SK-N-SH (cell line): ENCODE measurements around the gene EPB41L2. TPM values are rescaled to one million over a fixed set of nuclear protein-coding genes. Genes with fewer than 3 reads are reported as not detected.

Experiments used
- CTCF ChIA-PET: fragments of 300-600, 350-600 bp; formaldehyde crosslinking; extraction: SDS; loops from one replicate; lab custom pipeline; 2021; lab: Yijun Ruan, JAX
- POLR2A ChIA-PET: fragments of 350-600 bp; sonication (Branson Sonifier 250); formaldehyde crosslinking; extraction: SDS; loops from one replicate; lab custom pipeline; 2020; ENCODE audit warnings: antibody characterized with exemption, inconsistent platforms; lab: Yijun Ruan, JAX
- DNase-seq: peaks from one replicate; pipeline ENCODE4 v3.0.0; 2012
- H2AFZ ChIP-seq: fragments of 200-600 bp; sonication (generic); 2 replicates; pipeline ENCODE4 v1.8.1; 2016; ENCODE audit warnings: antibody characterized with exemption, mild to moderate bottlenecking, low read depth
- H3F3A ChIP-seq: fragments of 200-600 bp; sonication (generic); replicated peaks from 2 replicates; pipeline ENCODE3; 2016; ENCODE audit warnings: antibody characterized with exemption, mild to moderate bottlenecking; ENCODE audit not compliant: insufficient read depth
- H3K27ac ChIP-seq, 2 experiments: fragments of 200-500 bp in 1 of 2; fragments of 200-600 bp in 1 of 2; sonication (Bioruptor generic) in 1 of 2; sonication (generic), shearing (Covaris generic) in 1 of 2; 2 replicates each; pipeline versions ENCODE4 v1.5.1 to v1.6.1; 2014 to 2016; ENCODE audit warnings: low read depth in 2 of 2, inconsistent platforms in 1 of 2, low read length in 1 of 2, mild to moderate bottlenecking in 1 of 2, mixed read lengths in 1 of 2
- H3K27me3 ChIP-seq: fragments of 200-600 bp; sonication (generic), shearing (Covaris generic); 2 replicates; pipeline ENCODE4 v1.6.1; 2016; ENCODE audit warnings: mixed run types; ENCODE audit not compliant: insufficient read depth
- H3K36me3 ChIP-seq, 2 experiments: fragments of 200-500 bp in 1 of 2; fragments of 200-600 bp in 1 of 2; sonication (Bioruptor generic) in 1 of 2; sonication (generic) in 1 of 2; replicated peaks in 1 of 2; 2 replicates each; pipeline versions ENCODE3 to v1.5.1; 2014 to 2016; ENCODE audit warnings: low read length in 1 of 2, mild to moderate bottlenecking in 1 of 2; ENCODE audit not compliant: insufficient read depth in 2 of 2, control insufficient read depth in 1 of 2
- H3K4me1 ChIP-seq, 2 experiments: fragments of 200-500 bp in 1 of 2; fragments of 200-600 bp in 1 of 2; sonication (Bioruptor generic) in 1 of 2; sonication (generic), shearing (Covaris generic) in 1 of 2; 2 replicates each; pipeline versions ENCODE4 v1.5.1 to v1.6.1; 2014 to 2016; ENCODE audit warnings: low read depth in 1 of 2, low read length in 1 of 2, mixed run types in 1 of 2; ENCODE audit not compliant: insufficient read depth in 2 of 2, control insufficient read depth in 1 of 2
- H3K4me2 ChIP-seq: fragments of 200-600 bp; sonication (generic), shearing (Covaris generic); 2 replicates; pipeline ENCODE4 v1.6.1; 2017; ENCODE audit warnings: mixed run types
- H3K4me3 ChIP-seq, 2 experiments: fragments of 200-500 bp in 1 of 2; fragments of 200-600 bp in 1 of 2; sonication (Bioruptor generic) in 1 of 2; sonication (generic), shearing (Covaris generic) in 1 of 2; 2 replicates each; pipeline versions ENCODE4 v1.5.1 to v1.8.1; 2014 to 2016; ENCODE audit warnings: low read depth in 2 of 2, inconsistent platforms in 1 of 2, low read length in 1 of 2, mild to moderate bottlenecking in 1 of 2, mixed read lengths in 1 of 2, moderate library complexity in 1 of 2
- H3K79me2 ChIP-seq: fragments of 200-600 bp; sonication (generic); 2 replicates; pipeline ENCODE4 v1.8.1; 2017; ENCODE audit warnings: mild to moderate bottlenecking; ENCODE audit not compliant: insufficient read depth
- H3K9ac ChIP-seq: fragments of 200-600 bp; sonication (generic); 2 replicates; pipeline ENCODE4 v1.6.1; 2017; ENCODE audit warnings: mixed run types
- H3K9me2 ChIP-seq: fragments of 200-600 bp; sonication (generic); 2 replicates; pipeline ENCODE4 v1.6.1; 2017; ENCODE audit warnings: mixed run types
- H3K9me3 ChIP-seq: fragments of 200-600 bp; sonication (generic); 2 replicates; pipeline ENCODE4 v1.6.1; 2017; ENCODE audit warnings: mixed run types, mild to moderate bottlenecking, moderate library complexity
- H4K20me1 ChIP-seq: fragments of 200-600 bp; sonication (generic); 2 replicates; pipeline ENCODE4 v1.6.1; 2017; ENCODE audit warnings: mild to moderate bottlenecking, mixed run types; ENCODE audit not compliant: insufficient read depth
- CHD2 ChIP-seq: fragments of 150-350 bp; IDR thresholded peaks from 2 replicates; pipeline ENCODE4 v1.6.1; 2018; ENCODE audit warnings: low read length; ENCODE audit not compliant: partially characterized antibody
- ELF1 ChIP-seq: IDR thresholded peaks from 2 replicates; pipeline ENCODE4 v1.4.0; 2012
- EZH2phosphoT487 ChIP-seq: fragments of 200-600 bp; sonication (generic); IDR thresholded peaks from 2 replicates; pipeline ENCODE4 v1.6.1; 2017; ENCODE audit warnings: low read depth, mixed run types, mild to moderate bottlenecking, antibody characterized with exemption, moderate library complexity, borderline replicate concordance
- FOSL2 ChIP-seq: IDR thresholded peaks from 2 replicates; pipeline ENCODE4 v1.4.0; 2012; ENCODE audit warnings: low read depth, mild to moderate bottlenecking, moderate library complexity, borderline replicate concordance
- FOXJ3 ChIP-seq: sonication (generic); formaldehyde crosslinking; IDR thresholded peaks from 2 replicates; pipeline ENCODE4 v1.5.1; 2020; ENCODE audit warnings: mild to moderate bottlenecking, missing genetic modification reagents
- GABPA ChIP-seq: IDR thresholded peaks from 2 replicates; pipeline ENCODE4 v1.4.0; 2012; ENCODE audit warnings: low read depth, mild to moderate bottlenecking
- GATA2 ChIP-seq: sonication (generic); formaldehyde crosslinking; IDR thresholded peaks from 2 replicates; pipeline ENCODE4 v1.5.0; 2020; ENCODE audit warnings: mild to moderate bottlenecking, missing genetic modification reagents
- JUND ChIP-seq: IDR thresholded peaks from 2 replicates; pipeline ENCODE4 v1.4.0; 2012
- RCOR1 ChIP-seq: fragments of 150-350 bp; IDR thresholded peaks from 2 replicates; pipeline ENCODE4 v1.6.1; 2017; ENCODE audit warnings: antibody characterized with exemption, low read length
- SIN3A ChIP-seq: IDR thresholded peaks from 2 replicates; pipeline ENCODE4 v1.6.1; 2012; ENCODE audit warnings: low read depth, mild to moderate bottlenecking, low read length, moderate library complexity, borderline replicate concordance
- WGBS: methylation state at CpG from one replicate; pipeline ENCODE4 v1.1.6; 2017; ENCODE audit warnings: low lambda C conversion rate; 5-methylcytosine and 5-hydroxymethylcytosine counted together
- polyA plus RNA-seq, 3 experiments: library from polyadenylated mRNA; depleted of rRNA; stranded (reverse); fragments of >200 nt; gene quantifications; 2 replicates each; pipeline ENCODE4 v1.2.3, GENCODE V29; 2012
- TF ChIP-seq, protein P1 (sequence below): IDR thresholded peaks from 2 replicates; pipeline ENCODE4 v1.4.0; 2012; ENCODE audit warnings: low read depth
- TF ChIP-seq, protein P2 (sequence below): fragments of 150-350 bp; IDR thresholded peaks from 2 replicates; pipeline ENCODE4 v1.6.1; 2017; ENCODE audit warnings: antibody characterized with exemption, low read length, low read depth, borderline replicate concordance
- TF ChIP-seq, protein P3 (sequence below): IDR thresholded peaks from 2 replicates; pipeline ENCODE4; 2012
- TF ChIP-seq, protein P4 (sequence below): fragments of 200-600 bp; sonication (generic); IDR thresholded peaks from 2 replicates; pipeline ENCODE4 v1.6.1; 2017; ENCODE audit warnings: antibody characterized with exemption, mild to moderate bottlenecking, moderate library complexity
- TF ChIP-seq, protein P5 (sequence below): IDR thresholded peaks from 2 replicates; pipeline ENCODE4 v1.6.1; 2012; ENCODE audit warnings: mild to moderate bottlenecking, low read depth, low read length, moderate library complexity

The EPB41L2 gene
- polyA plus RNA-seq, 1 of the 3 experiments (the other 2 are of a cell fraction), result 1.4 TPM

DNA sequence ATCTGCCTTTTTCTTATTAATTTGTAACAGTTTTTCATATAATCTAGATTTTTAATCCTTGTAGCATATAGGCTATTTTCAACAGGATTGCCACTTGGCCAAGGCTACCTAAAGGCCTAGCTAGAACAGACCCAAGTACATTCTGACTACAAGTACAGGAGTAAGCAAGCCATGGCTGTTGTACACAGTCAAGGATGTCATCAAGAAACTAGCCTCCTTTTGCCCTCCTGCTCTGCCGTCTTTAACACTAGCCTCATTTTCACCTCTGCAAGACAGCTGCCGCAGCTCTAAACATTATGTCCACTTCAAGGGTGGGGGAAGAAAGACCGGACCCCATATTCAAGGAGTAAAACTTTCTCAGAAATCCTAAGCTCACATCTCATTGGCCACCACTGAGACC is 45.1 kb downstream of the EPB41L2 start:
- Histone ChIP-seq H4K20me1 (no peaks in the 10 kb centered on the region), H3K4me2 (no peak overlapping the region), H3K27ac (no peak overlapping the region), H3K79me2 (no peaks in the 10 kb centered on the region), H3K4me3 (no peak overlapping the region), H2AFZ (no peak overlapping the region), H3K9me3 (no peaks in the 10 kb centered on the region), H3K27me3 (no peaks in the 10 kb centered on the region; the same call in 1 of the 2 replicates), H3F3A (no peaks in the 10 kb centered on the region), H3K9ac (no peak overlapping the region), H3K4me1 (no peaks in the 10 kb centered on the region), H3K9me2 (no peaks in the 10 kb centered on the region), H3K36me3 (no peaks in the 10 kb centered on the region)
- TF ChIP-seq, protein P1, sequence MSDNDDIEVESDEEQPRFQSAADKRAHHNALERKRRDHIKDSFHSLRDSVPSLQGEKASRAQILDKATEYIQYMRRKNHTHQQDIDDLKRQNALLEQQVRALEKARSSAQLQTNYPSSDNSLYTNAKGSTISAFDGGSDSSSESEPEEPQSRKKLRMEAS, result no peak
- TF ChIP-seq CHD2, result no peak
- TF ChIP-seq ELF1, result no peak
- TF ChIP-seq SIN3A, result no peak
- no peak for TF ChIP-seq FOSL2
- TF ChIP-seq, protein P2, sequence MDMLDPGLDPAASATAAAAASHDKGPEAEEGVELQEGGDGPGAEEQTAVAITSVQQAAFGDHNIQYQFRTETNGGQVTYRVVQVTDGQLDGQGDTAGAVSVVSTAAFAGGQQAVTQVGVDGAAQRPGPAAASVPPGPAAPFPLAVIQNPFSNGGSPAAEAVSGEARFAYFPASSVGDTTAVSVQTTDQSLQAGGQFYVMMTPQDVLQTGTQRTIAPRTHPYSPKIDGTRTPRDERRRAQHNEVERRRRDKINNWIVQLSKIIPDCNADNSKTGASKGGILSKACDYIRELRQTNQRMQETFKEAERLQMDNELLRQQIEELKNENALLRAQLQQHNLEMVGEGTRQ, result no peak
- TF ChIP-seq, protein P3, sequence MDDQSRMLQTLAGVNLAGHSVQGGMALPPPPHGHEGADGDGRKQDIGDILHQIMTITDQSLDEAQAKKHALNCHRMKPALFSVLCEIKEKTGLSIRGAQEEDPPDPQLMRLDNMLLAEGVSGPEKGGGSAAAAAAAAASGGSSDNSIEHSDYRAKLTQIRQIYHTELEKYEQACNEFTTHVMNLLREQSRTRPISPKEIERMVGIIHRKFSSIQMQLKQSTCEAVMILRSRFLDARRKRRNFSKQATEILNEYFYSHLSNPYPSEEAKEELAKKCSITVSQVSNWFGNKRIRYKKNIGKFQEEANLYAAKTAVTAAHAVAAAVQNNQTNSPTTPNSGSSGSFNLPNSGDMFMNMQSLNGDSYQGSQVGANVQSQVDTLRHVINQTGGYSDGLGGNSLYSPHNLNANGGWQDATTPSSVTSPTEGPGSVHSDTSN, result no peak
- TF ChIP-seq, protein P4, sequence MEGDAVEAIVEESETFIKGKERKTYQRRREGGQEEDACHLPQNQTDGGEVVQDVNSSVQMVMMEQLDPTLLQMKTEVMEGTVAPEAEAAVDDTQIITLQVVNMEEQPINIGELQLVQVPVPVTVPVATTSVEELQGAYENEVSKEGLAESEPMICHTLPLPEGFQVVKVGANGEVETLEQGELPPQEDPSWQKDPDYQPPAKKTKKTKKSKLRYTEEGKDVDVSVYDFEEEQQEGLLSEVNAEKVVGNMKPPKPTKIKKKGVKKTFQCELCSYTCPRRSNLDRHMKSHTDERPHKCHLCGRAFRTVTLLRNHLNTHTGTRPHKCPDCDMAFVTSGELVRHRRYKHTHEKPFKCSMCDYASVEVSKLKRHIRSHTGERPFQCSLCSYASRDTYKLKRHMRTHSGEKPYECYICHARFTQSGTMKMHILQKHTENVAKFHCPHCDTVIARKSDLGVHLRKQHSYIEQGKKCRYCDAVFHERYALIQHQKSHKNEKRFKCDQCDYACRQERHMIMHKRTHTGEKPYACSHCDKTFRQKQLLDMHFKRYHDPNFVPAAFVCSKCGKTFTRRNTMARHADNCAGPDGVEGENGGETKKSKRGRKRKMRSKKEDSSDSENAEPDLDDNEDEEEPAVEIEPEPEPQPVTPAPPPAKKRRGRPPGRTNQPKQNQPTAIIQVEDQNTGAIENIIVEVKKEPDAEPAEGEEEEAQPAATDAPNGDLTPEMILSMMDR, result no peak
- TF ChIP-seq RCOR1, result no peak
- no peak for TF ChIP-seq FOXJ3
- no peak for TF ChIP-seq JUND
- no peak for TF ChIP-seq GABPA
- no peak for TF ChIP-seq EZH2phosphoT487
- no peak for TF ChIP-seq GATA2 (CRISPR knock-in tag)
- TF ChIP-seq, protein P5, sequence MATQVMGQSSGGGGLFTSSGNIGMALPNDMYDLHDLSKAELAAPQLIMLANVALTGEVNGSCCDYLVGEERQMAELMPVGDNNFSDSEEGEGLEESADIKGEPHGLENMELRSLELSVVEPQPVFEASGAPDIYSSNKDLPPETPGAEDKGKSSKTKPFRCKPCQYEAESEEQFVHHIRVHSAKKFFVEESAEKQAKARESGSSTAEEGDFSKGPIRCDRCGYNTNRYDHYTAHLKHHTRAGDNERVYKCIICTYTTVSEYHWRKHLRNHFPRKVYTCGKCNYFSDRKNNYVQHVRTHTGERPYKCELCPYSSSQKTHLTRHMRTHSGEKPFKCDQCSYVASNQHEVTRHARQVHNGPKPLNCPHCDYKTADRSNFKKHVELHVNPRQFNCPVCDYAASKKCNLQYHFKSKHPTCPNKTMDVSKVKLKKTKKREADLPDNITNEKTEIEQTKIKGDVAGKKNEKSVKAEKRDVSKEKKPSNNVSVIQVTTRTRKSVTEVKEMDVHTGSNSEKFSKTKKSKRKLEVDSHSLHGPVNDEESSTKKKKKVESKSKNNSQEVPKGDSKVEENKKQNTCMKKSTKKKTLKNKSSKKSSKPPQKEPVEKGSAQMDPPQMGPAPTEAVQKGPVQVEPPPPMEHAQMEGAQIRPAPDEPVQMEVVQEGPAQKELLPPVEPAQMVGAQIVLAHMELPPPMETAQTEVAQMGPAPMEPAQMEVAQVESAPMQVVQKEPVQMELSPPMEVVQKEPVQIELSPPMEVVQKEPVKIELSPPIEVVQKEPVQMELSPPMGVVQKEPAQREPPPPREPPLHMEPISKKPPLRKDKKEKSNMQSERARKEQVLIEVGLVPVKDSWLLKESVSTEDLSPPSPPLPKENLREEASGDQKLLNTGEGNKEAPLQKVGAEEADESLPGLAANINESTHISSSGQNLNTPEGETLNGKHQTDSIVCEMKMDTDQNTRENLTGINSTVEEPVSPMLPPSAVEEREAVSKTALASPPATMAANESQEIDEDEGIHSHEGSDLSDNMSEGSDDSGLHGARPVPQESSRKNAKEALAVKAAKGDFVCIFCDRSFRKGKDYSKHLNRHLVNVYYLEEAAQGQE, result no peak
- DNase-seq, result no peak
- POLR2A ChIA-PET, result no interaction called here
- CTCF ChIA-PET, result no interaction called here
- 7% methylated on average over 3 of the region's 3 CpGs for WGBS
